ENCODE data around the gene BEST1. TPM values are rescaled to one million over a fixed set of nuclear protein-coding genes. Genes with fewer than 3 reads are reported as not detected.
"Not testable (repeated sequence)": the region's sequence is repeated elsewhere in the genome, so short reads cannot be mapped to it uniquely, and the experiment has no call there.

The BEST1 gene
- total and polyA plus RNA-seq, 5 donors from 2014 or later, result 0.15 to 1.8 (median 1.5) TPM

- Histone ChIP-seq H3K27ac (ENCODE audit: insufficient read depth, low read length, poor library complexity, severe bottlenecking) (no peak overlapping the region), H3K36me3 (ENCODE audit: control insufficient read depth, insufficient read depth, low read length) (no peaks in the 10 kb centered on the region), H3K27me3 (ENCODE audit: control insufficient read depth, insufficient read depth, low read length) (no peaks in the 10 kb centered on the region), H3K4me1 (ENCODE audit: control insufficient read depth, insufficient read depth, low read length, poor library complexity, severe bottlenecking) (no peaks in the 10 kb centered on the region), H3K9me3 (ENCODE audit: control insufficient read depth in 2 of 2, low read length in 2 of 2) (peaks cover 6% of the 10 kb centered on the region in 2 experiments), H3K4me3 (ENCODE audit: low read depth, low read length) (no peak overlapping the region)
- Mint-ChIP-seq H3K27me3 (peaks cover 4% of the 10 kb centered on the region), H3K27ac (no peak overlapping the region), H3K4me1 (no peaks in the 10 kb centered on the region), H3K4me3 (no peak overlapping the region), H3K9me3 (peaks cover 0 to 15% (median 6%) of the 10 kb centered on the region in 7 donors), H3K36me3 (peaks cover 8% of the 10 kb centered on the region)
- ATAC-seq (ENCODE audit: low read depth in 2 of 2) (no peak), DNase-seq (no peak)
Observed at GRCh38 chr11:62001450-62002191, 51.5 kb downstream of the BEST1 start.

DNA sequence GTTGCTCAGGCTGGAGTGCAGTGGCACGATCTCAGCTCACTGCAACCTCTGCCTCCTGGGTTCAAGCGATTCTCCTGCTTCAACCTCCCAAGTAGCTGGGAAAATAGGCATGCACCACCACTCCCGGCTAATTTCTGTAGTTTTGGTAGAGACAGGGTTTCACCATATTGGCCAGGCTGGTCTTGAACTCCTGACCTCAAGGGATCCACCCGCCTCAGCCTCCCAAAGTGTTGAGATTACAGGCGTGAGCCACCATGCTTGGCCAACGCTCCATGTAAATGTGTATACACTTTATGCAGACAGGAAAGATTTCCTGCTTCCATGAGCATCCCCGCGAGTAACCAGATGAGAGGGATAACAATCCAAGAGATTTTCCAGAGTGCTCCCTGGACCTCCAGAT lies 52.1 kb downstream of the BEST1 start:
- not testable (repeated sequence) for H3K27ac Mint-ChIP-seq; H3K9me3 ChIP-seq (ENCODE audit: control insufficient read depth in 2 of 2, low read length in 2 of 2); H3K36me3 Mint-ChIP-seq; ATAC-seq (ENCODE audit: low read depth in 2 of 2); H3K27me3 Mint-ChIP-seq; DNase-seq; H3K27ac ChIP-seq (ENCODE audit: insufficient read depth, low read length, poor library complexity, severe bottlenecking); H3K4me3 ChIP-seq (ENCODE audit: low read depth, low read length); H3K36me3 ChIP-seq (ENCODE audit: control insufficient read depth, insufficient read depth, low read length); H3K4me1 ChIP-seq (ENCODE audit: control insufficient read depth, insufficient read depth, low read length, poor library complexity, severe bottlenecking); H3K27me3 ChIP-seq (ENCODE audit: control insufficient read depth, insufficient read depth, low read length); H3K4me1 Mint-ChIP-seq; H3K4me3 Mint-ChIP-seq
- peaks cover 0 to 15% (median 6%) of the 10 kb centered on the region in 7 donors for H3K9me3 Mint-ChIP-seq

GRCh38 chr11:62004473-62004872 lies 54.3 kb downstream of the BEST1 start:
- H3K27ac ChIP-seq (ENCODE audit: insufficient read depth, low read length, poor library complexity, severe bottlenecking), result no peak overlapping the region
- H3K36me3 ChIP-seq (ENCODE audit: control insufficient read depth, insufficient read depth, low read length), result no peaks in the 10 kb centered on the region
- no peak overlapping the region for H3K4me3 Mint-ChIP-seq
- ATAC-seq (ENCODE audit: low read depth in 2 of 2) (no peak), DNase-seq (no peak)
- H3K4me1 Mint-ChIP-seq, result no peaks in the 10 kb centered on the region
- H3K9me3 Mint-ChIP-seq, result peaks cover 0 to 5% (median 1%) of the 10 kb centered on the region in 7 donors
- H3K27me3 ChIP-seq (ENCODE audit: control insufficient read depth, insufficient read depth, low read length), result no peaks in the 10 kb centered on the region
- peaks cover 5% of the 10 kb centered on the region for H3K27me3 Mint-ChIP-seq
- H3K4me3 ChIP-seq (ENCODE audit: low read depth, low read length), result no peak overlapping the region
- no peaks in the 10 kb centered on the region for H3K4me1 ChIP-seq (ENCODE audit: control insufficient read depth, insufficient read depth, low read length, poor library complexity, severe bottlenecking)
- H3K36me3 Mint-ChIP-seq, result no peaks in the 10 kb centered on the region
- no peak overlapping the region for H3K27ac Mint-ChIP-seq
- no peaks in the 10 kb centered on the region for H3K9me3 ChIP-seq (ENCODE audit: control insufficient read depth in 2 of 2, low read length in 2 of 2)

DNA sequence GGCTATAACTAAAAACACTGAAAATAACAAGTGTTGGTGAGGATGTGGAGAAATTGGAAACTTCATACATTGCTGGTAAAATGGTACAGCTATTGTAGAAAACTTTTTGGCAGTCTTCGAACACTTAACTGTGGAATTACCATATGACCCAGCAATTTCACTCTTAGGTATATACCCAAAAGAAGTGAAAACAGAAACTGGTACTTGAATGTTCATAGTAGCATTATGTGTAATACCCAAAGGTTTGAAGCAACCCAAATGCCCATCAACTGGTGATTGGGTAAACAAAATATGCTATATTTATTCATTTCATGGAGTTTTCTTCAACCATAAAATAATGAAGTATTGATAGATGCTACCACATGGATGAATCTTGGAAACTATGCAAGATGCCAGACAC lies 58.0 kb downstream of the BEST1 start:
- Histone ChIP-seq H3K36me3 (ENCODE audit: control insufficient read depth, insufficient read depth, low read length) (no peaks in the 10 kb centered on the region), H3K27ac (ENCODE audit: insufficient read depth, low read length, poor library complexity, severe bottlenecking) (no peak overlapping the region), H3K9me3 (ENCODE audit: control insufficient read depth in 2 of 2, low read length in 2 of 2) (no peaks in the 10 kb centered on the region), H3K27me3 (ENCODE audit: control insufficient read depth, insufficient read depth, low read length) (no peaks in the 10 kb centered on the region), H3K4me1 (ENCODE audit: control insufficient read depth, insufficient read depth, low read length, poor library complexity, severe bottlenecking) (no peaks in the 10 kb centered on the region), H3K4me3 (ENCODE audit: low read depth, low read length) (no peak overlapping the region)
- Mint-ChIP-seq H3K27me3 (peaks cover 4% of the 10 kb centered on the region), H3K4me1 (no peaks in the 10 kb centered on the region), H3K9me3 (peaks cover 0 to 1% (median 0%) of the 10 kb centered on the region in 7 donors), H3K27ac (peak overlapping the region in 1 of 3 donors; percentile 31), H3K36me3 (no peaks in the 10 kb centered on the region), H3K4me3 (no peak overlapping the region)
- ATAC-seq (ENCODE audit: low read depth in 2 of 2) (no peak), DNase-seq (no peak)

DNA sequence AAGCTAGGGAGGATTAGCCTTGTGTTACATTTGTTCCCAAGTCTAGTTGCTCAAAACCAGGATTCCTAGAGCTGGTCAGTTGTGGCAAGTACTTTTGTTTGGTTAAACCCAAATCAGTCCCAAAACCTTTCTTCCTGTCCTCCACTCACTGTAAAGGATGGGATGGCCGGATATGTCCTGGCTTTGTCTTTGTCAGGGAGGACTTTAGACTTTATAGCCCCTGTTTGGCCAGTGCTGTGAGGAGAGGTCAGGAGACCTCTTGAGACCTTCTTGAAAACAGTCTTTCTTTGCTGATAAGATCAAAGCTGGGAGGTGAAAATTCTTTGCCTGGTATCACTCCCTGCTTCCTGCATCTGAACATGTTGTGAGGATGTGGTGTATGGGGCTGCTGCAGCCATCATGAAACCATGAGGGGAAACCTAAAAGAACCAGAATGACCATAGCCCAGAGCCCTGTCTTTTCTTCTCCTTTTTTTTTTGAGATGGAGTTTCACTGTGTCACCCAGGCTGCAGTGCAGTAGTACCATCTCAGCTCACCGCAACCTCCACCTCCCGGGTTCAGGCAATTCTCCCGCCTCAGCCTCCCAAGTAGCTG lies 60.9 kb downstream of the BEST1 start:
- Histone ChIP-seq H3K4me1 (ENCODE audit: control insufficient read depth, insufficient read depth, low read length, poor library complexity, severe bottlenecking) (no peaks in the 10 kb centered on the region), H3K27me3 (ENCODE audit: control insufficient read depth, insufficient read depth, low read length) (no peaks in the 10 kb centered on the region), H3K27ac (ENCODE audit: insufficient read depth, low read length, poor library complexity, severe bottlenecking) (no peak overlapping the region), H3K4me3 (ENCODE audit: low read depth, low read length) (no peak overlapping the region), H3K36me3 (ENCODE audit: control insufficient read depth, insufficient read depth, low read length) (no peaks in the 10 kb centered on the region), H3K9me3 (ENCODE audit: control insufficient read depth in 2 of 2, low read length in 2 of 2) (no peaks in the 10 kb centered on the region)
- H3K27me3 Mint-ChIP-seq, result peaks cover 4% of the 10 kb centered on the region
- H3K4me1 Mint-ChIP-seq, result peaks cover 0 to 3% (median 0%) of the 10 kb centered on the region in 4 donors
- ATAC-seq (ENCODE audit: low read depth in 2 of 2) (no peak), DNase-seq (no peak)
- H3K9me3 Mint-ChIP-seq, result peaks cover 0 to 1% (median 0%) of the 10 kb centered on the region in 7 donors
- no peak overlapping the region for H3K4me3 Mint-ChIP-seq
- H3K36me3 Mint-ChIP-seq, result no peaks in the 10 kb centered on the region
- H3K27ac Mint-ChIP-seq, result peak overlapping the region in 1 of 3 donors; percentile 48

DNA sequence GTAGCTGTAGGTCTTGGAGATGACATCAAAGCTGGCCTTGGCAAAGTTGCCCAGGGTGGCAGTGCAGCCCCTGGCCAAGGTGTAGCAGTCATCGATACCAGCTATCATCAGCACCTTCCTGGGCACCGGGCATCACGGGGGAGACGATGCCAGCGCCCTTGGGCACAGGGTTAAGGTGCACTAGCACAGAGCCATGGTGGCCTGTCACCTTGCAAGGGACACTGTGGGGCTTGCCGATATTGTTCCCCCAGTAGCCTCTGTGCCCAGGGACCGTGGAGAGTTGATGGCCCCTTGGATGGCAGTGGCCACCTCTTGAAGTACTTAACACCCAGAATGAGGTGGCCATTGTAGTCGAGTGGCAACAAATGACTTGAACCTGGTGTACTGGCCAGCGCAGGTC lies 61.7 kb downstream of the BEST1 start:
- Histone ChIP-seq H3K9me3 (ENCODE audit: control insufficient read depth in 2 of 2, low read length in 2 of 2) (no peaks in the 10 kb centered on the region), H3K27ac (ENCODE audit: insufficient read depth, low read length, poor library complexity, severe bottlenecking) (no peak overlapping the region), H3K27me3 (ENCODE audit: control insufficient read depth, insufficient read depth, low read length) (no peaks in the 10 kb centered on the region), H3K4me1 (ENCODE audit: control insufficient read depth, insufficient read depth, low read length, poor library complexity, severe bottlenecking) (no peaks in the 10 kb centered on the region), H3K36me3 (ENCODE audit: control insufficient read depth, insufficient read depth, low read length) (no peaks in the 10 kb centered on the region), H3K4me3 (ENCODE audit: low read depth, low read length) (no peak overlapping the region)
- H3K9me3 Mint-ChIP-seq, result peaks cover 0 to 1% (median 0%) of the 10 kb centered on the region in 7 donors
- no peak for DNase-seq
- peaks cover 2% of the 10 kb centered on the region for H3K27me3 Mint-ChIP-seq
- no peak overlapping the region for H3K27ac Mint-ChIP-seq
- H3K4me1 Mint-ChIP-seq, result peaks cover 0 to 3% (median 0%) of the 10 kb centered on the region in 4 donors
- no peak for ATAC-seq (ENCODE audit: low read depth in 2 of 2)
- no peaks in the 10 kb centered on the region for H3K36me3 Mint-ChIP-seq
- no peak overlapping the region for H3K4me3 Mint-ChIP-seq

DNA sequence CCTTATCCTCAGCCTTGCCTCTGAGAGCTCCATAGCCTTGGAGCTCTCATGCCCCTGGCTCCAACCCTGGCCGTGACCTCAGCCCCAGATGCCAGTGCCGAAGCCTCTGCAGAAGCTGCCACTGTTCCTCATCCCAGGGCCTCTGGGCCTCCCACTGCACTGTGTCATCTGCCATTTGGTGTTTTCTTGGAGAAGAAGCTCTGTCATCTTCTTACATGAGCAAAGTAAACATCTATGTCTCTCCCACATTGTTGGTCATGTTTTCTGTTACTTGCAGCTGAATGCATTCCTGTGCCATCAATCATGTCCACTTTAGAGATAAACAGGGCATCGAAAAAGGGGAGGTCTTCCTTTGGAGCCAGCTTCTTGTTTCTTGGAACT lies 62.3 kb downstream of the BEST1 start:
- no peak for DNase-seq
- H3K4me3 Mint-ChIP-seq, result no peak overlapping the region

More for the DNA sequence above, 62.3 kb downstream of the BEST1 start:
- Mint-ChIP-seq H3K27me3 (no peaks in the 10 kb centered on the region), H3K36me3 (no peaks in the 10 kb centered on the region), H3K9me3 (peaks cover 0 to 1% (median 0%) of the 10 kb centered on the region in 7 donors), H3K27ac (peak overlapping the region in 1 of 3 donors; percentile 54), H3K4me1 (peaks cover 0 to 3% (median 0%) of the 10 kb centered on the region in 4 donors)
- Histone ChIP-seq H3K36me3 (ENCODE audit: control insufficient read depth, insufficient read depth, low read length) (no peaks in the 10 kb centered on the region), H3K9me3 (ENCODE audit: control insufficient read depth in 2 of 2, low read length in 2 of 2) (no peaks in the 10 kb centered on the region), H3K27ac (ENCODE audit: insufficient read depth, low read length, poor library complexity, severe bottlenecking) (no peak overlapping the region), H3K4me1 (ENCODE audit: control insufficient read depth, insufficient read depth, low read length, poor library complexity, severe bottlenecking) (no peaks in the 10 kb centered on the region), H3K4me3 (ENCODE audit: low read depth, low read length) (no peak overlapping the region), H3K27me3 (ENCODE audit: control insufficient read depth, insufficient read depth, low read length) (no peaks in the 10 kb centered on the region)
- ATAC-seq (ENCODE audit: low read depth in 2 of 2), result no peak
